ENCODE data around the gene TNFRSF17.

DNA sequence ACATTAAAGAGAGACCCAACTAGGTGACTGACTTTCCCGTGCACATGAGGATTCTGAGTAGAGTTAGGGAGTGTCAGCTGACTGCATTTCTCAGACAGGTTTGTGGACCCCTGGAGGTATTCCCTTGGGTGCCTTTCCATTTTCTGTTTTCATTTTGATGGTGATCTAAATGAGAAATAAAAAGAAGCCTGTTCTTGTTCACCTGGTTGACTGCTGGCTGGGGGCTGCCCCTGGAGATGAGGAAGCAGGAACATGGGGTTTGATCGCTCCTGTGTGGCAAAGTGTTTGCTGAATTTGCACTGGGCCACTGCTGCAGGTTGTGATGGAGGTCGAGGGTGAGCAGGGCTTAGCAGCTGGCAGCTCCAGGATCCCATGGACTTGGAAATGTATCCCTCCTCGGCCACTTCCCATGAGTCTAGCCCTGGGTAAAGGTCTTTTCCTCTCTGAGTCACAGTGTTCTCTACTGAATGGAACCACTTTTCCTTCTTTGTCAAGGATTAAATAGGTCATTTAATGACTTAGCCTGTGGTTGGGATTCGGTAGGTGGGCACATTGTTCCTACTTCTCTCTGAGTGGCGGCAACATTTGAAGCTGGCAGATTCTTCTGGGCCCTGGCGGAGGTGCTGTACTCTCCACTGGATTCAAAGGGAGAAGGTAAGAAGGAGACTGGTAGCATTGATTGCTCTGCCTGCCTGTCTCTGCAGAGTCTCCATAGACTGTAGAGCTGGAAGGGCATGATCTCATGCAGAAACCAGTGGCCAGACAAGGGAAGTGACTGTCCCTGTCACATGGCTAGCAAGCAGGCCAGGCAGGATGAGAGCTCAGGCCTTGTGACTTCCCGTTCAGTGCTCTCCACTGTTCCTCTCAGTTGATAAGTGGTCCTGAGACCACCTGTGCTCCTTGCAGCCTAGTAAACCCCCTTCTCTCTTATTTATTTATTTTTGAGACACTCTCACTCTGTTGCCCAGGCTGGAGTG, 29.4 kb downstream of the TNFRSF17 start:
- TF ChIP-seq, protein P1, sequence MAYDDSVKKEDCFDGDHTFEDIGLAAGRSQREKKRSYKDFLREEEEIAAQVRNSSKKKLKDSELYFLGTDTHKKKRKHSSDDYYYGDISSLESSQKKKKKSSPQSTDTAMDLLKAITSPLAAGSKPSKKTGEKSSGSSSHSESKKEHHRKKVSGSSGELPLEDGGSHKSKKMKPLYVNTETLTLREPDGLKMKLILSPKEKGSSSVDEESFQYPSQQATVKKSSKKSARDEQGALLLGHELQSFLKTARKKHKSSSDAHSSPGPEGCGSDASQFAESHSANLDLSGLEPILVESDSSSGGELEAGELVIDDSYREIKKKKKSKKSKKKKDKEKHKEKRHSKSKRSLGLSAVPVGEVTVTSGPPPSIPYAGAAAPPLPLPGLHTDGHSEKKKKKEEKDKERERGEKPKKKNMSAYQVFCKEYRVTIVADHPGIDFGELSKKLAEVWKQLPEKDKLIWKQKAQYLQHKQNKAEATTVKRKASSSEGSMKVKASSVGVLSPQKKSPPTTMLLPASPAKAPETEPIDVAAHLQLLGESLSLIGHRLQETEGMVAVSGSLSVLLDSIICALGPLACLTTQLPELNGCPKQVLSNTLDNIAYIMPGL (CRISPR knock-in tag; IDR thresholded peaks at IDR 0.05; ENCODE audit: borderline replicate concordance in 1 of 2, low read depth in 1 of 2): no peak
- TF ChIP-seq THYN1 (CRISPR knock-in tag; IDR thresholded peaks at IDR 0.05; ENCODE audit: borderline replicate concordance, low read depth) (no peak), ELF4 (CRISPR knock-in tag; IDR thresholded peaks at IDR 0.05; ENCODE audit: borderline replicate concordance) (no peak), RFX1 (IDR thresholded peaks at IDR 0.05) (no peak), ZNF256 (CRISPR knock-in tag; conservative IDR thresholded peaks at IDR 0.05) (no peak), CEBPB (IDR thresholded peaks at IDR 0.05; ENCODE audit: borderline replicate concordance, low read depth, low read length) (no peak), YY1 (IDR thresholded peaks at IDR 0.05; ENCODE audit: insufficient read depth, insufficient replicate concordance, low read depth, low read length) (no peak), MAFF (IDR thresholded peaks at IDR 0.05; ENCODE audit: low read depth, low read length) (no peak), ZFX (CRISPR knock-in tag; IDR thresholded peaks at IDR 0.05; ENCODE audit: low read depth) (no peak), EHMT2 (IDR thresholded peaks at IDR 0.05; ENCODE audit: borderline replicate concordance, low read depth, low read length) (no peak), ZNF451 (CRISPR knock-in tag; IDR thresholded peaks at IDR 0.05) (no peak), NFIC (IDR thresholded peaks at IDR 0.05; ENCODE audit: low read length) (no peak)
- TF ChIP-seq, protein P2, sequence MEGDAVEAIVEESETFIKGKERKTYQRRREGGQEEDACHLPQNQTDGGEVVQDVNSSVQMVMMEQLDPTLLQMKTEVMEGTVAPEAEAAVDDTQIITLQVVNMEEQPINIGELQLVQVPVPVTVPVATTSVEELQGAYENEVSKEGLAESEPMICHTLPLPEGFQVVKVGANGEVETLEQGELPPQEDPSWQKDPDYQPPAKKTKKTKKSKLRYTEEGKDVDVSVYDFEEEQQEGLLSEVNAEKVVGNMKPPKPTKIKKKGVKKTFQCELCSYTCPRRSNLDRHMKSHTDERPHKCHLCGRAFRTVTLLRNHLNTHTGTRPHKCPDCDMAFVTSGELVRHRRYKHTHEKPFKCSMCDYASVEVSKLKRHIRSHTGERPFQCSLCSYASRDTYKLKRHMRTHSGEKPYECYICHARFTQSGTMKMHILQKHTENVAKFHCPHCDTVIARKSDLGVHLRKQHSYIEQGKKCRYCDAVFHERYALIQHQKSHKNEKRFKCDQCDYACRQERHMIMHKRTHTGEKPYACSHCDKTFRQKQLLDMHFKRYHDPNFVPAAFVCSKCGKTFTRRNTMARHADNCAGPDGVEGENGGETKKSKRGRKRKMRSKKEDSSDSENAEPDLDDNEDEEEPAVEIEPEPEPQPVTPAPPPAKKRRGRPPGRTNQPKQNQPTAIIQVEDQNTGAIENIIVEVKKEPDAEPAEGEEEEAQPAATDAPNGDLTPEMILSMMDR (CRISPR knock-in tag; IDR thresholded peaks at IDR 0.05): no peak
- TF ChIP-seq, protein P3, sequence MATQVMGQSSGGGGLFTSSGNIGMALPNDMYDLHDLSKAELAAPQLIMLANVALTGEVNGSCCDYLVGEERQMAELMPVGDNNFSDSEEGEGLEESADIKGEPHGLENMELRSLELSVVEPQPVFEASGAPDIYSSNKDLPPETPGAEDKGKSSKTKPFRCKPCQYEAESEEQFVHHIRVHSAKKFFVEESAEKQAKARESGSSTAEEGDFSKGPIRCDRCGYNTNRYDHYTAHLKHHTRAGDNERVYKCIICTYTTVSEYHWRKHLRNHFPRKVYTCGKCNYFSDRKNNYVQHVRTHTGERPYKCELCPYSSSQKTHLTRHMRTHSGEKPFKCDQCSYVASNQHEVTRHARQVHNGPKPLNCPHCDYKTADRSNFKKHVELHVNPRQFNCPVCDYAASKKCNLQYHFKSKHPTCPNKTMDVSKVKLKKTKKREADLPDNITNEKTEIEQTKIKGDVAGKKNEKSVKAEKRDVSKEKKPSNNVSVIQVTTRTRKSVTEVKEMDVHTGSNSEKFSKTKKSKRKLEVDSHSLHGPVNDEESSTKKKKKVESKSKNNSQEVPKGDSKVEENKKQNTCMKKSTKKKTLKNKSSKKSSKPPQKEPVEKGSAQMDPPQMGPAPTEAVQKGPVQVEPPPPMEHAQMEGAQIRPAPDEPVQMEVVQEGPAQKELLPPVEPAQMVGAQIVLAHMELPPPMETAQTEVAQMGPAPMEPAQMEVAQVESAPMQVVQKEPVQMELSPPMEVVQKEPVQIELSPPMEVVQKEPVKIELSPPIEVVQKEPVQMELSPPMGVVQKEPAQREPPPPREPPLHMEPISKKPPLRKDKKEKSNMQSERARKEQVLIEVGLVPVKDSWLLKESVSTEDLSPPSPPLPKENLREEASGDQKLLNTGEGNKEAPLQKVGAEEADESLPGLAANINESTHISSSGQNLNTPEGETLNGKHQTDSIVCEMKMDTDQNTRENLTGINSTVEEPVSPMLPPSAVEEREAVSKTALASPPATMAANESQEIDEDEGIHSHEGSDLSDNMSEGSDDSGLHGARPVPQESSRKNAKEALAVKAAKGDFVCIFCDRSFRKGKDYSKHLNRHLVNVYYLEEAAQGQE (IDR thresholded peaks at IDR 0.05; ENCODE audit: borderline replicate concordance in 1 of 2, low read depth in 1 of 2, low read length in 2 of 2): no peak

All from HepG2 (cell line).